ENCODE data around the gene SLC16A13. TPM values are rescaled to one million over a fixed set of nuclear protein-coding genes. Genes with fewer than 3 reads are reported as not detected.

The SLC16A13 gene
- total and polyA plus RNA-seq, 4 donors, result 2.3 to 43.2 (median 29.9) TPM

DNA sequence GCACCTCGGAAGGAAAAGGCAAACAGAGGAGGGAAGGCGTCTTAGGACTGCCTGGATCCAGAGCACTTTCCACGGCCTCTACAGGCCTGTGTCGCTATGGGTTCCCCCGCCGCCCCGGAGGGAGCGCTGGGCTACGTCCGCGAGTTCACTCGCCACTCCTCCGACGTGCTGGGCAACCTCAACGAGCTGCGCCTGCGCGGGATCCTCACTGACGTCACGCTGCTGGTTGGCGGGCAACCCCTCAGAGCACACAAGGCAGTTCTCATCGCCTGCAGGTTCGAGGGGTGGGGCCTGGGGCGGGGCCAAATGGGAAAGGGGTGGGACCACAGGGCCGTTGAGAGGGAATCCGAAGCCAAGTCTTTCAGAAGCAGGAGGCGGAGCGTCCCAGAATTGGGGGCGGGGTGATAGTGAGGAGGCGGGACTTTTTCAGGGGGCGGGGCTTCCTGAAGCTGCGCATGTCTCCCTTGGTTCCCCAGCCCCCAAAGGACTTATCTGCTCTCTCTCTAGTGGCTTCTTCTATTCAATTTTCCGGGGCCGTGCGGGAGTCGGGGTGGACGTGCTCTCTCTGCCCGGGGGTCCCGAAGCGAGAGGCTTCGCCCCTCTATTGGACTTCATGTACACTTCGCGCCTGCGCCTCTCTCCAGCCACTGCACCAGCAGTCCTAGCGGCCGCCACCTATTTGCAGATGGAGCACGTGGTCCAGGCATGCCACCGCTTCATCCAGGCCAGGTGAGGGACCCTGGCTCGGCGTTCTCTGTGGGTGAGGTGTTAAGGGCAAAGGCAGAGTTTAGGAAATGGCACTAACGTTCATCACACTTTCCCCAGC, 12.0 kb upstream of the SLC16A13 start:
- no peak for TF ChIP-seq TAF1 (conservative IDR thresholded peaks at IDR 0.05)
- peak; percentile 55 for TF ChIP-seq SP1 (IDR thresholded peaks at IDR 0.05)
- TF ChIP-seq HNF4A (conservative IDR thresholded peaks at IDR 0.05), result no peak
- TF ChIP-seq REST (IDR thresholded peaks at IDR 0.05), result no peak
- peak in 1 of 2 donors; percentile 19 for TF ChIP-seq RXRA (IDR thresholded peaks at IDR 0.05)
- no peaks in the 10 kb centered on the region for H3K27me3 ChIP-seq (ENCODE audit: control insufficient read depth in 4 of 4, insufficient read depth in 4 of 4, low read length in 3 of 4)
- H3K27ac ChIP-seq (ENCODE audit: low read depth in 1 of 2, low read length in 2 of 2), result peak overlapping the region; percentile 53 to 69
- peak; percentile 98 for DNase-seq (ENCODE audit: low spot score)
- peak overlapping the region in 1 of 2 donors; percentile 29 for H3K9ac ChIP-seq (ENCODE audit: low read depth in 1 of 2, low read length in 2 of 2)
- H3K4me3 ChIP-seq (ENCODE audit: low read depth in 1 of 3, low read length in 3 of 3), result peak overlapping the region in 1 of 3 donors; percentile 11
- no peaks in the 10 kb centered on the region for H3K36me3 ChIP-seq (ENCODE audit: control insufficient read depth in 4 of 4, insufficient read depth in 3 of 4, low read depth in 1 of 4, low read length in 3 of 4)
- WGBS, result 36% methylated on average over 51 of the region's 51 CpGs
- H3K9me3 ChIP-seq (ENCODE audit: control insufficient read depth in 4 of 4, low read length in 3 of 4), result no peaks in the 10 kb centered on the region
- H3K4me1 ChIP-seq (ENCODE audit: control insufficient read depth in 4 of 4, insufficient read depth in 4 of 4, low read length in 3 of 4), result peaks cover 6 to 29% (median 16%) of the 10 kb centered on the region in 4 donors

DNA sequence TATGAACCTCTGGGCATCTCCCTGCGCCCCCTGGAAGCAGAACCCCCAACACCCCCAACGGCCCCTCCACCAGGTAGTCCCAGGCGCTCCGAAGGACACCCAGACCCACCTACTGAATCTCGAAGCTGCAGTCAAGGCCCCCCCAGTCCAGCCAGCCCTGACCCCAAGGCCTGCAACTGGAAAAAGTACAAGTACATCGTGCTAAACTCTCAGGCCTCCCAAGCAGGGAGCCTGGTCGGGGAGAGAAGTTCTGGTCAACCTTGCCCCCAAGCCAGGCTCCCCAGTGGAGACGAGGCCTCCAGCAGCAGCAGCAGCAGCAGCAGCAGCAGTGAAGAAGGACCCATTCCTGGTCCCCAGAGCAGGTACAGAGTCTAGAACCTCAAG, 11.4 kb upstream of the SLC16A13 start:
- Histone ChIP-seq H3K27me3 (ENCODE audit: control insufficient read depth in 4 of 4, insufficient read depth in 4 of 4, low read length in 3 of 4) (no peaks in the 10 kb centered on the region), H3K36me3 (ENCODE audit: control insufficient read depth in 4 of 4, insufficient read depth in 3 of 4, low read depth in 1 of 4, low read length in 3 of 4) (no peaks in the 10 kb centered on the region), H3K9ac (ENCODE audit: low read depth in 1 of 2, low read length in 2 of 2) (no peak overlapping the region), H3K9me3 (ENCODE audit: control insufficient read depth in 4 of 4, low read length in 3 of 4) (no peaks in the 10 kb centered on the region), H3K27ac (ENCODE audit: low read depth in 1 of 2, low read length in 2 of 2) (peak overlapping the region in 1 of 2 donors; percentile 10), H3K4me3 (ENCODE audit: low read depth in 1 of 3, low read length in 3 of 3) (no peak overlapping the region), H3K4me1 (ENCODE audit: control insufficient read depth in 4 of 4, insufficient read depth in 4 of 4, low read length in 3 of 4) (peaks cover 5 to 25% (median 15%) of the 10 kb centered on the region in 4 donors)
- no peak for TF ChIP-seq TAF1 (conservative IDR thresholded peaks at IDR 0.05)
- TF ChIP-seq NR2F2 (IDR thresholded peaks at IDR 0.05), result no peak
- no peak for TF ChIP-seq RAD21 (IDR thresholded peaks at IDR 0.05)
- TF ChIP-seq GABPA (IDR thresholded peaks at IDR 0.05 in 1 of 2, conservative IDR thresholded peaks at IDR 0.05 in 1 of 2), result no peak
- TF ChIP-seq FOXA2 (IDR thresholded peaks at IDR 0.05), result no peak
- no peak for TF ChIP-seq FOXA1 (IDR thresholded peaks at IDR 0.05)
- no peak for TF ChIP-seq HNF4G (IDR thresholded peaks at IDR 0.05)
- no peak for TF ChIP-seq ATF3 (IDR thresholded peaks at IDR 0.05)
- no peak for TF ChIP-seq YY1 (IDR thresholded peaks at IDR 0.05)
- TF ChIP-seq REST (IDR thresholded peaks at IDR 0.05), result no peak
- no peak for TF ChIP-seq RXRA (IDR thresholded peaks at IDR 0.05)
- no peak for TF ChIP-seq EGR1 (IDR thresholded peaks at IDR 0.05; ENCODE audit: low read depth in 2 of 2)
- no peak for TF ChIP-seq CTCF (IDR thresholded peaks at IDR 0.05; ENCODE audit: low read depth, low read length, missing input control)
- no peak for TF ChIP-seq HNF4A (conservative IDR thresholded peaks at IDR 0.05)
- TF ChIP-seq JUND (IDR thresholded peaks at IDR 0.05), result no peak
- no peak for TF ChIP-seq ZBTB33 (IDR thresholded peaks at IDR 0.05)
- no peak for TF ChIP-seq SP1 (IDR thresholded peaks at IDR 0.05)
- DNase-seq (ENCODE audit: low spot score), result no peak
- WGBS, result 81% methylated on average over 8 of the region's 8 CpGs

Data from liver (tissue), 9 donors.